Naive thymus-derived CD8-positive, alpha-beta T cell (primary cell): ENCODE data around the gene PGC. TPM values are rescaled to one million over a fixed set of nuclear protein-coding genes. Genes with fewer than 3 reads are reported as not detected.
A peak's percentile ranks its signal among the peaks of the same experiment; 100 is the strongest.

ENCODE experiments used
- ATAC-seq, 2 donors: fragments of 150-1000 bp; cut with Tn5 transposase in 1 of 2; sonication (Bioruptor Pico), chemical (Tn5 transposase) in 1 of 2; 1 replicate in 1 of 2; 2 replicates in 1 of 2; pipeline ENCODE4 v1.10.0; 2021; ENCODE audit warnings: mild to moderate bottlenecking in 2 of 2, moderate library complexity in 2 of 2
- POLR2A ChIA-PET: fragments of 350-600 bp; sonication (Branson Sonifier 250); formaldehyde crosslinking; loops from one replicate; lab custom pipeline; 2021; ENCODE audit warnings: antibody characterized with exemption; lab: Charles Lee
- DNase-seq, 10 donors: peaks; one replicate each; pipeline versions ENCODE4 v3.0.0 to v3.0.0-alpha.2; 2020 to 2022
- H3K27ac Mint-ChIP-seq, 10 donors: one replicate each; pipeline ENCODE4 v1.8.0; 2020 to 2022; ENCODE audit warnings: mild to moderate bottlenecking in 10 of 10, mixed read lengths in 10 of 10, moderate library complexity in 4 of 10, inconsistent platforms in 1 of 10
- H3K27me3 Mint-ChIP-seq, 5 donors: one replicate each; pipeline ENCODE4 v1.8.0; 2021 to 2022; ENCODE audit warnings: mixed read lengths in 5 of 5
- H3K36me3 Mint-ChIP-seq, 3 donors: one replicate each; pipeline ENCODE4 v1.8.0; 2020 to 2022; ENCODE audit warnings: mixed read lengths in 3 of 3, mild to moderate bottlenecking in 2 of 3, inconsistent platforms in 1 of 3
- H3K4me1 Mint-ChIP-seq, 4 donors: one replicate each; pipeline ENCODE4 v1.8.0; 2021 to 2022; ENCODE audit warnings: mixed read lengths in 4 of 4
- H3K4me3 Mint-ChIP-seq, 10 donors: one replicate each; pipeline ENCODE4 v1.8.0; 2020 to 2022; ENCODE audit warnings: mild to moderate bottlenecking in 10 of 10, mixed read lengths in 10 of 10, moderate library complexity in 6 of 10, inconsistent platforms in 1 of 10
- H3K9me3 Mint-ChIP-seq, 9 donors: one replicate each; pipeline ENCODE4 v1.8.0; 2020 to 2022; ENCODE audit warnings: mixed read lengths in 9 of 9, mild to moderate bottlenecking in 3 of 9, inconsistent platforms in 1 of 9, moderate library complexity in 1 of 9
- polyA plus RNA-seq, 3 donors: library from polyadenylated mRNA; unstranded; fragments of 300-500 nt; fragmentation: Illumina TruSeq; gene quantifications; one replicate each; pipeline ENCODE4 v1.2.3, GENCODE V29; 2021
- total RNA-seq, 8 experiments: library from RNA in 2 of 8; stranded (reverse) in 2 of 8; gene quantifications; one replicate each; pipeline ENCODE4 v1.2.3 and lab custom pipeline; 2021 to 2026

PGC gene
- total and polyA plus RNA-seq, 5 experiments from 2014 or later, result not detected

GRCh38 chr6:41714556-41715273, 32.5 kb downstream of the PGC start:
- H3K27me3 Mint-ChIP-seq, result no peaks in the 10 kb centered on the region
- H3K36me3 Mint-ChIP-seq, result no peaks in the 10 kb centered on the region
- H3K27ac Mint-ChIP-seq, result no peak overlapping the region
- no peak for DNase-seq
- POLR2A ChIA-PET, result no interaction called here
- no peak overlapping the region for H3K4me3 Mint-ChIP-seq
- ATAC-seq, result no peak
- H3K9me3 Mint-ChIP-seq, result no peaks in the 10 kb centered on the region
- peaks cover 13 to 62% (median 18%) of the 10 kb centered on the region in 4 donors for H3K4me1 Mint-ChIP-seq

GRCh38 chr6:41713650-41714291, 33.4 kb downstream of the PGC start:
- peaks cover 13 to 59% (median 21%) of the 10 kb centered on the region in 4 donors for H3K4me1 Mint-ChIP-seq

GRCh38 chr6:41713159-41713649, 34.0 kb downstream of the PGC start:
- Mint-ChIP-seq H3K9me3 (no peaks in the 10 kb centered on the region), H3K4me1 (peaks cover 17 to 60% (median 27%) of the 10 kb centered on the region in 4 donors), H3K27me3 (no peaks in the 10 kb centered on the region), H3K36me3 (no peaks in the 10 kb centered on the region), H3K27ac (no peak overlapping the region), H3K4me3 (no peak overlapping the region)
- POLR2A ChIA-PET, result interaction anchor here (0.6 kb wide), 1 partner anchor 194 kb away, joined by 4 read pairs; no protein-coding TSS in a partner anchor
- no peak for ATAC-seq
- DNase-seq, result no peak

More at GRCh38 chr6:41713650-41714291, 33.4 kb downstream of the PGC start:
- Mint-ChIP-seq H3K27ac (no peak overlapping the region), H3K27me3 (no peaks in the 10 kb centered on the region), H3K9me3 (no peaks in the 10 kb centered on the region), H3K4me3 (no peak overlapping the region), H3K36me3 (no peaks in the 10 kb centered on the region)
- POLR2A ChIA-PET, result interaction anchor here (0.6 kb wide), 1 partner anchor 193 kb away, joined by 4 read pairs; no protein-coding TSS in a partner anchor
- ATAC-seq (no peak), DNase-seq (no peak)

- no peaks in the 10 kb centered on the region for H3K27me3 Mint-ChIP-seq
- DNase-seq (no peak), ATAC-seq (no peak)
- no peaks in the 10 kb centered on the region for H3K36me3 Mint-ChIP-seq
- peaks cover 21 to 60% (median 32%) of the 10 kb centered on the region in 4 donors for H3K4me1 Mint-ChIP-seq
- H3K27ac Mint-ChIP-seq, result no peak overlapping the region
- H3K9me3 Mint-ChIP-seq, result no peaks in the 10 kb centered on the region
- POLR2A ChIA-PET, result no interaction called here
- no peak overlapping the region for H3K4me3 Mint-ChIP-seq
Observed at GRCh38 chr6:41712651-41713103, 34.5 kb downstream of the PGC start.

- H3K27ac Mint-ChIP-seq, result peak overlapping the region in 1 of 10 donors; percentile 67
- POLR2A ChIA-PET, result no interaction called here
- no peaks in the 10 kb centered on the region for H3K36me3 Mint-ChIP-seq
- no peak for DNase-seq
- no peaks in the 10 kb centered on the region for H3K27me3 Mint-ChIP-seq
- H3K4me1 Mint-ChIP-seq, result peaks cover 26 to 60% (median 36%) of the 10 kb centered on the region in 4 donors
- H3K4me3 Mint-ChIP-seq, result no peak overlapping the region
- ATAC-seq, result no peak
- H3K9me3 Mint-ChIP-seq, result no peaks in the 10 kb centered on the region
Observed at GRCh38 chr6:41711323-41712038, 35.7 kb downstream of the PGC start.

- H3K27me3 Mint-ChIP-seq, result no peaks in the 10 kb centered on the region
- POLR2A ChIA-PET, result no interaction called here
- no peak overlapping the region for H3K4me3 Mint-ChIP-seq
- peaks cover 24 to 67% (median 31%) of the 10 kb centered on the region in 4 donors for H3K4me1 Mint-ChIP-seq
- no peaks in the 10 kb centered on the region for H3K36me3 Mint-ChIP-seq
- no peak for ATAC-seq
- no peaks in the 10 kb centered on the region for H3K9me3 Mint-ChIP-seq
- DNase-seq, result no peak
- peak overlapping the region in 2 of 10 donors; percentile 21 to 81 for H3K27ac Mint-ChIP-seq
Observed at GRCh38 chr6:41709375-41709774, 37.8 kb downstream of the PGC start.

- POLR2A ChIA-PET, result no interaction called here
- Mint-ChIP-seq H3K36me3 (no peaks in the 10 kb centered on the region), H3K4me1 (peaks cover 24 to 68% (median 31%) of the 10 kb centered on the region in 4 donors), H3K27ac (peak overlapping the region in 2 of 10 donors; percentile 59 to 82), H3K9me3 (no peaks in the 10 kb centered on the region), H3K4me3 (peak overlapping the region in 4 of 10 donors; percentile 49 to 86 (median 56)), H3K27me3 (no peaks in the 10 kb centered on the region)
- ATAC-seq, result no peak
- no peak for DNase-seq
Observed at GRCh38 chr6:41708856-41709255, 38.3 kb downstream of the PGC start.

GRCh38 chr6:41707565-41708200, 39.5 kb downstream of the PGC start:
- Mint-ChIP-seq H3K4me3 (peak overlapping the region; percentile 41 to 86 (median 73)), H3K36me3 (no peaks in the 10 kb centered on the region), H3K4me1 (peaks cover 24 to 67% (median 31%) of the 10 kb centered on the region in 4 donors), H3K9me3 (no peaks in the 10 kb centered on the region), H3K27me3 (no peaks in the 10 kb centered on the region), H3K27ac (peak overlapping the region in 8 of 10 donors; percentile 14 to 89 (median 52))
- ATAC-seq (peak; percentile 80 to 89), DNase-seq (peak in 8 of 10 donors; percentile 14 to 50 (median 27))
- POLR2A ChIA-PET, result interaction anchor here (1.5 to 1.9 kb wide), 2 partner anchors 25 to 27 kb away, joined by 3 to 8 read pairs; no protein-coding TSS in a partner anchor

- peaks cover 24 to 72% (median 31%) of the 10 kb centered on the region in 4 donors for H3K4me1 Mint-ChIP-seq
- H3K9me3 Mint-ChIP-seq, result no peaks in the 10 kb centered on the region
- peak overlapping the region in 9 of 10 donors; percentile 14 to 91 (median 44) for H3K27ac Mint-ChIP-seq
- H3K27me3 Mint-ChIP-seq, result no peaks in the 10 kb centered on the region
- peak overlapping the region in 8 of 10 donors; percentile 20 to 86 (median 62) for H3K4me3 Mint-ChIP-seq
- no peaks in the 10 kb centered on the region for H3K36me3 Mint-ChIP-seq
- DNase-seq (no peak), ATAC-seq (peak in 1 of 2 donors; percentile 20)
- POLR2A ChIA-PET, result interaction anchor here (1.5 to 1.9 kb wide), 2 partner anchors 26 to 27 kb away, joined by 3 to 8 read pairs; no protein-coding TSS in a partner anchor
Observed at GRCh38 chr6:41706876-41707564, 40.2 kb downstream of the PGC start.

- POLR2A ChIA-PET, result interaction anchor here (1.5 to 1.9 kb wide), 2 partner anchors 26 to 28 kb away, joined by 3 to 8 read pairs; no protein-coding TSS in a partner anchor
- H3K27ac Mint-ChIP-seq, result peak overlapping the region in 6 of 10 donors; percentile 14 to 82 (median 64)
- DNase-seq (peak in 4 of 10 donors; percentile 13 to 67 (median 20)), ATAC-seq (peak; percentile 50 to 71)
- peak overlapping the region in 5 of 10 donors; percentile 31 to 86 (median 62) for H3K4me3 Mint-ChIP-seq
- H3K27me3 Mint-ChIP-seq, result no peaks in the 10 kb centered on the region
- no peaks in the 10 kb centered on the region for H3K9me3 Mint-ChIP-seq
- H3K36me3 Mint-ChIP-seq, result no peaks in the 10 kb centered on the region
- H3K4me1 Mint-ChIP-seq, result peaks cover 25 to 74% (median 31%) of the 10 kb centered on the region in 4 donors
Observed at GRCh38 chr6:41705996-41706835, 41.0 kb downstream of the PGC start.
